HCT116 (cell line): ENCODE data around the gene SUPT16H. TPM values are rescaled to one million over a fixed set of nuclear protein-coding genes. Genes with fewer than 3 reads are reported as not detected.

Experiments
- ATAC-seq: fragments of 200-7000 bp; cut with Tn5 transposase; 2 replicates; pipeline ENCODE4 v1.9.1; 2020; ENCODE audit warnings: mild to moderate bottlenecking, moderate library complexity
- BruUV-seq: library from RNA; stranded (reverse); fragments of 400-500 nt; replicated peaks from 2 replicates; lab custom pipeline; 2021; lab: Mats Ljungman, UMichigan
- CTCF ChIA-PET: fragments of 300-600 bp; sonication (Branson Sonifier 250); formaldehyde crosslinking; loops from one replicate; lab custom pipeline; 2021; ENCODE audit warnings: antibody characterized with exemption; lab: Charles Lee
- POLR2A ChIA-PET: fragments of 300-600, 350-600 bp; sonication (Branson Sonifier 250); formaldehyde crosslinking; loops from one replicate; lab custom pipeline; 2021; ENCODE audit warnings: antibody characterized with exemption; lab: Charles Lee
- RAD21 ChIA-PET, 2 experiments: fragments of 300-600 bp; sonication (Branson Sonifier 250); formaldehyde crosslinking; loops; one replicate each; lab custom pipeline; 2023; ENCODE audit warnings: low total read pairs in 2 of 2; ENCODE audit not compliant: uncharacterized antibody in 2 of 2, unreplicated experiment in 2 of 2, low non-redundant PET in 1 of 2; lab: Charles Lee
- DNase-seq: peaks from one replicate; pipeline ENCODE4 v3.0.0-alpha.2; 2010; ENCODE audit warnings: low read depth, low spot score
- H2AFZ ChIP-seq: fragments of 200-600 bp; shearing (Covaris generic), sonication (generic); 2 replicates; pipeline ENCODE4 v1.6.1; 2017; ENCODE audit warnings: low read depth, mixed run types, mixed read lengths, antibody characterized with exemption, low read length; ENCODE audit not compliant: poor library complexity, severe bottlenecking
- H3K27ac ChIP-seq: 2 replicates; pipeline ENCODE4 v1.5.1; 2012; ENCODE audit warnings: low read depth, low read length
- H3K27me3 ChIP-seq: fragments of 200-600 bp; sonication (generic); 2 replicates; pipeline ENCODE4 v1.6.1; 2016; ENCODE audit warnings: mixed run types, low read length, mixed read lengths; ENCODE audit not compliant: insufficient read depth
- H3K36me3 ChIP-seq, 2 experiments: fragments of 200-500 bp in 1 of 2; fragments of 200-600 bp in 1 of 2; sonication (Bioruptor generic) in 1 of 2; sonication (generic) in 1 of 2; 2 replicates each; pipeline versions ENCODE4 v1.5.1 to v1.6.1; 2014 to 2016; ENCODE audit warnings: low read length in 2 of 2, inconsistent platforms in 1 of 2, mixed read lengths in 1 of 2, mixed run types in 1 of 2; ENCODE audit not compliant: insufficient read depth in 2 of 2, control insufficient read depth in 1 of 2
- H3K4me1 ChIP-seq, 2 experiments: fragments of 200-600 bp in 1 of 2; sonication (generic) in 1 of 2; 2 replicates each; pipeline versions ENCODE4 v1.5.1 to v1.6.1; 2012 to 2017; ENCODE audit warnings: low read length in 2 of 2, inconsistent platforms in 1 of 2, mild to moderate bottlenecking in 1 of 2, mixed read lengths in 1 of 2, mixed run types in 1 of 2, moderate library complexity in 1 of 2; ENCODE audit not compliant: insufficient read depth in 2 of 2, control insufficient read depth in 1 of 2
- H3K4me2 ChIP-seq: fragments of 200-600 bp; sonication (generic); 2 replicates; pipeline ENCODE4 v1.6.1; 2017; ENCODE audit warnings: mixed run types, low read length, mixed read lengths
- H3K4me3 ChIP-seq, 2 experiments: fragments of 200-600 bp in 1 of 2; sonication (generic) in 1 of 2; replicated peaks in 1 of 2; 2 replicates each; pipeline ENCODE4 v1.5.1; 2011 to 2016; ENCODE audit warnings: low read length in 2 of 2, control low read depth in 1 of 2, low read depth in 1 of 2, mild to moderate bottlenecking in 1 of 2, mixed read lengths in 1 of 2, mixed run types in 1 of 2
- H3K79me2 ChIP-seq: fragments of 200-600 bp; sonication (generic); 2 replicates; pipeline ENCODE4 v1.6.1; 2017; ENCODE audit warnings: mild to moderate bottlenecking, mixed run types, low read length, moderate library complexity, mixed read lengths; ENCODE audit not compliant: insufficient read depth
- H3K9ac ChIP-seq: fragments of 200-600 bp; sonication (generic); 2 replicates; pipeline ENCODE4 v1.6.1; 2016; ENCODE audit warnings: low read length, mixed read lengths
- H3K9me2 ChIP-seq: fragments of 200-600 bp; sonication (generic), shearing (Covaris generic); 2 replicates; pipeline ENCODE4 v1.6.1; 2017; ENCODE audit warnings: mixed run types, mild to moderate bottlenecking, moderate library complexity; ENCODE audit not compliant: insufficient read depth
- H3K9me3 ChIP-seq, 2 experiments: fragments of 200-500 bp in 1 of 2; fragments of 200-600 bp in 1 of 2; sonication (Bioruptor generic) in 1 of 2; sonication (generic) in 1 of 2; 2 replicates each; pipeline ENCODE4 v1.6.1; 2014 to 2017; ENCODE audit warnings: low read length in 2 of 2, mixed read lengths in 2 of 2, inconsistent platforms in 1 of 2, low read depth in 1 of 2, mild to moderate bottlenecking in 1 of 2, mixed run types in 1 of 2, moderate library complexity in 1 of 2; ENCODE audit not compliant: control insufficient read depth in 1 of 2, insufficient read depth in 1 of 2
- H4K20me1 ChIP-seq: fragments of 200-600 bp; sonication (generic), shearing (Covaris generic); 2 replicates; pipeline ENCODE4 v1.6.1; 2017; ENCODE audit warnings: mixed run types, mild to moderate bottlenecking, moderate library complexity; ENCODE audit not compliant: insufficient read depth
- CBX3 ChIP-seq: IDR thresholded peaks from 2 replicates; pipeline ENCODE4 v1.6.1; 2012; ENCODE audit warnings: low read depth
- CEBPB ChIP-seq: IDR thresholded peaks from 2 replicates; pipeline ENCODE4 v1.6.1; 2012; ENCODE audit warnings: low read depth
- CTCF ChIP-seq, 3 experiments: fragments of 200-600 bp in 1 of 3; sonication (generic) in 1 of 3; IDR thresholded peaks in 2 of 3; conservative IDR thresholded peaks in 1 of 3; 2 replicates each; pipeline ENCODE4 v1.5.1; 2012 to 2017; ENCODE audit warnings: low read depth in 2 of 3, low read length in 2 of 3, antibody characterized with exemption in 1 of 3, borderline replicate concordance in 1 of 3, control low read depth in 1 of 3, mild to moderate bottlenecking in 1 of 3, mixed read lengths in 1 of 3, mixed run types in 1 of 3, moderate library complexity in 1 of 3; ENCODE audit not compliant: insufficient read depth in 1 of 3
- ELF1 ChIP-seq: IDR thresholded peaks from 2 replicates; pipeline ENCODE4 v1.6.1; 2012; ENCODE audit warnings: low read depth, borderline replicate concordance
- EZH2 ChIP-seq: fragments of 200-600 bp; sonication (generic); IDR thresholded peaks from 2 replicates; pipeline ENCODE4 v1.6.1; 2017; ENCODE audit warnings: antibody characterized with exemption, mixed run types
- EZH2phosphoT487 ChIP-seq: fragments of 200-600 bp; IDR thresholded peaks from 2 replicates; pipeline ENCODE4 v1.6.1; 2018; ENCODE audit warnings: antibody characterized with exemption, borderline replicate concordance
- FOSL1 ChIP-seq: IDR thresholded peaks from 2 replicates; pipeline ENCODE4 v1.6.1; 2012; ENCODE audit warnings: low read depth
- JUND ChIP-seq: IDR thresholded peaks from 2 replicates; pipeline ENCODE4 v1.6.1; 2012
- MAX ChIP-seq: IDR thresholded peaks from 2 replicates; pipeline ENCODE4 v1.6.1; 2012
- POLR2A ChIP-seq: IDR thresholded peaks from 2 replicates; pipeline ENCODE4 v1.7.0; 2011; ENCODE audit warnings: borderline replicate concordance; ENCODE audit not compliant: insufficient read depth, insufficient read length; ENCODE audit errors: extremely low read depth
- POLR2AphosphoS5 ChIP-seq: IDR thresholded peaks from 2 replicates; pipeline ENCODE4 v1.6.1; 2011; ENCODE audit warnings: mild to moderate bottlenecking, low read depth, low read length, moderate library complexity
- RAD21 ChIP-seq: IDR thresholded peaks from 2 replicates; pipeline ENCODE4 v1.6.1; 2012; ENCODE audit warnings: low read depth, mild to moderate bottlenecking
- SIN3A ChIP-seq: IDR thresholded peaks from 2 replicates; pipeline ENCODE4 v1.6.1; 2012; ENCODE audit warnings: low read depth
- SP1 ChIP-seq: IDR thresholded peaks from 2 replicates; pipeline ENCODE4 v1.6.1; 2012; ENCODE audit warnings: low read depth
- SRF ChIP-seq: IDR thresholded peaks from 2 replicates; pipeline ENCODE4 v1.6.1; 2012; ENCODE audit warnings: low read depth
- TCF7L2 ChIP-seq: IDR thresholded peaks from 2 replicates; pipeline ENCODE4 v1.7.0; 2011; ENCODE audit warnings: borderline replicate concordance, inconsistent platforms; ENCODE audit not compliant: insufficient read depth, insufficient read length; ENCODE audit errors: extremely low read depth
- YY1 ChIP-seq: IDR thresholded peaks from 2 replicates; pipeline ENCODE4 v1.6.1; 2011; ENCODE audit warnings: low read length, low read depth, moderate library complexity, mild to moderate bottlenecking; ENCODE audit not compliant: insufficient replicate concordance; ENCODE audit errors: extremely low read depth
- ZBTB33 ChIP-seq: IDR thresholded peaks from 2 replicates; pipeline ENCODE4 v1.6.1; 2011; ENCODE audit warnings: mild to moderate bottlenecking, low read length, moderate library complexity; ENCODE audit not compliant: insufficient replicate concordance; ENCODE audit errors: extremely low read depth
- intact Hi-C: fragments of 100-400 bp; cut with micrococcal nuclease; formaldehyde crosslinking; loops from 2 replicates; pipeline ENCODE4 v1.10.0; 2022
- total RNA-seq: library from RNA; stranded (reverse); gene quantifications from one replicate; pipeline ENCODE4 v1.2.1, GENCODE V29; 2021; ENCODE audit not compliant: unreplicated experiment
- TF ChIP-seq, protein P1 (sequence below): IDR thresholded peaks from 2 replicates; pipeline ENCODE4 v1.6.1; 2012
- TF ChIP-seq, protein P2 (sequence below): IDR thresholded peaks from 2 replicates; pipeline ENCODE4 v1.6.1; 2012; ENCODE audit warnings: low read depth

The SUPT16H gene
- total RNA-seq, 1 experiment from 2014 or later = 154 TPM

- ChIA-PET POLR2A (no interaction called here), RAD21 (no interaction called here), CTCF (no interaction called here)
- H3K27ac ChIP-seq = no peak overlapping the region
- no peaks in the 10 kb centered on the region for H3K4me1 ChIP-seq
- peaks cover 27% of the 10 kb centered on the region; the same call in 1 of the 2 replicates for H4K20me1 ChIP-seq
- peaks cover 95% of the 10 kb centered on the region for H3K79me2 ChIP-seq
- TF ChIP-seq, protein P1, sequence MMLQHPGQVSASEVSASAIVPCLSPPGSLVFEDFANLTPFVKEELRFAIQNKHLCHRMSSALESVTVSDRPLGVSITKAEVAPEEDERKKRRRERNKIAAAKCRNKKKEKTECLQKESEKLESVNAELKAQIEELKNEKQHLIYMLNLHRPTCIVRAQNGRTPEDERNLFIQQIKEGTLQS = no peak
- TF ChIP-seq, protein P2, sequence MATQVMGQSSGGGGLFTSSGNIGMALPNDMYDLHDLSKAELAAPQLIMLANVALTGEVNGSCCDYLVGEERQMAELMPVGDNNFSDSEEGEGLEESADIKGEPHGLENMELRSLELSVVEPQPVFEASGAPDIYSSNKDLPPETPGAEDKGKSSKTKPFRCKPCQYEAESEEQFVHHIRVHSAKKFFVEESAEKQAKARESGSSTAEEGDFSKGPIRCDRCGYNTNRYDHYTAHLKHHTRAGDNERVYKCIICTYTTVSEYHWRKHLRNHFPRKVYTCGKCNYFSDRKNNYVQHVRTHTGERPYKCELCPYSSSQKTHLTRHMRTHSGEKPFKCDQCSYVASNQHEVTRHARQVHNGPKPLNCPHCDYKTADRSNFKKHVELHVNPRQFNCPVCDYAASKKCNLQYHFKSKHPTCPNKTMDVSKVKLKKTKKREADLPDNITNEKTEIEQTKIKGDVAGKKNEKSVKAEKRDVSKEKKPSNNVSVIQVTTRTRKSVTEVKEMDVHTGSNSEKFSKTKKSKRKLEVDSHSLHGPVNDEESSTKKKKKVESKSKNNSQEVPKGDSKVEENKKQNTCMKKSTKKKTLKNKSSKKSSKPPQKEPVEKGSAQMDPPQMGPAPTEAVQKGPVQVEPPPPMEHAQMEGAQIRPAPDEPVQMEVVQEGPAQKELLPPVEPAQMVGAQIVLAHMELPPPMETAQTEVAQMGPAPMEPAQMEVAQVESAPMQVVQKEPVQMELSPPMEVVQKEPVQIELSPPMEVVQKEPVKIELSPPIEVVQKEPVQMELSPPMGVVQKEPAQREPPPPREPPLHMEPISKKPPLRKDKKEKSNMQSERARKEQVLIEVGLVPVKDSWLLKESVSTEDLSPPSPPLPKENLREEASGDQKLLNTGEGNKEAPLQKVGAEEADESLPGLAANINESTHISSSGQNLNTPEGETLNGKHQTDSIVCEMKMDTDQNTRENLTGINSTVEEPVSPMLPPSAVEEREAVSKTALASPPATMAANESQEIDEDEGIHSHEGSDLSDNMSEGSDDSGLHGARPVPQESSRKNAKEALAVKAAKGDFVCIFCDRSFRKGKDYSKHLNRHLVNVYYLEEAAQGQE = no peak
- no peak for TF ChIP-seq TCF7L2
- no peak for TF ChIP-seq SIN3A
- TF ChIP-seq FOSL1 = no peak
- TF ChIP-seq ZBTB33 = no peak
- no peak for TF ChIP-seq RAD21
- TF ChIP-seq SRF = no peak
- TF ChIP-seq CBX3 = no peak
- no peak for TF ChIP-seq POLR2A
- TF ChIP-seq POLR2AphosphoS5 = no peak
- no peak for TF ChIP-seq MAX
- no peak for TF ChIP-seq SP1
- TF ChIP-seq EZH2 = no peak
- TF ChIP-seq CTCF (IDR thresholded peaks at IDR 0.05 in 2 of 3, conservative IDR thresholded peaks at IDR 0.05 in 1 of 3; ENCODE audit: borderline replicate concordance in 1 of 3, insufficient read depth in 1 of 3, low read depth in 2 of 3, low read length in 2 of 3) = no peak
- TF ChIP-seq ELF1 = no peak
- TF ChIP-seq JUND = no peak
- no peak for TF ChIP-seq CEBPB
- no peak for TF ChIP-seq EZH2phosphoT487
- no peak for TF ChIP-seq YY1
- intact Hi-C loops = no loop called here
- H3K27me3 ChIP-seq = no peaks in the 10 kb centered on the region
- no peak overlapping the region for H3K9ac ChIP-seq
- no TSS peak for BruUV-seq
- ATAC-seq = no peak
- H3K9me2 ChIP-seq = no peaks in the 10 kb centered on the region
- H3K36me3 ChIP-seq = peaks cover 35 to 40% of the 10 kb centered on the region in 2 experiments
- H3K4me3 ChIP-seq = no peak overlapping the region
- no peak overlapping the region for H3K4me2 ChIP-seq
- no peaks in the 10 kb centered on the region for H3K9me3 ChIP-seq
- H2AFZ ChIP-seq = no peak overlapping the region
- no peak for DNase-seq
These were observed 9.8 kb downstream of the SUPT16H start for GRCh38 chr14:21373980-21374379.
